LNCaP clone FGC (cell line): Measurements from ENCODE around the gene LRRC23.

ENCODE experiments used
- DNase-seq: peaks from one replicate; pipeline ENCODE4 v3.0.0-alpha.2; 2011; ENCODE audit warnings: low read depth
- H3K4me3 ChIP-seq: 2 replicates; pipeline ENCODE4 v1.5.1; 2011; ENCODE audit warnings: mild to moderate bottlenecking, low read depth, low read length, control low read depth
- TF ChIP-seq, protein P1 (sequence below): IDR thresholded peaks from 2 replicates; pipeline ENCODE4 v1.5.1; 2012; ENCODE audit warnings: mild to moderate bottlenecking; ENCODE audit not compliant: control insufficient read depth, insufficient read depth; ENCODE audit errors: extremely low read depth

Gene LRRC23

DNA sequence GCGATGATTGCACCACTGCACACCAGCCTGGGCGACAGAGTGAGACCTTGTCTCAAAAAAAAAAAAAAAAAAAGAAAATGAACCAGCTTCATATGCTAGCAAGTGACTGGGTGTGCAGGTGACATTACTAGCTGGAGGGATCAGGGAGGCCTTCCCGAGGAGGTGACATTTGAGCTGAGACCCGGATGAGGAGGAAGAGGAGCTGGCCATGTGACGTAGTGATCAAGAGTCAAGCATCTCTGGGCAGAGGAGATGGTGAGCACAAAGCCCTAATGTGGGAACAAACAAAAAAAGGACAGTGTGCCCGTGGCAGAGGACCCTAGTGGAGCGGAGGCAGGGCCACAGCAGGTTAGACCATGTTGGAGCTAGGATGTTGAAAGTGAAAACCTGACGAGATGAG, 43.0 kb downstream of the LRRC23 start:
- TF ChIP-seq, protein P1, sequence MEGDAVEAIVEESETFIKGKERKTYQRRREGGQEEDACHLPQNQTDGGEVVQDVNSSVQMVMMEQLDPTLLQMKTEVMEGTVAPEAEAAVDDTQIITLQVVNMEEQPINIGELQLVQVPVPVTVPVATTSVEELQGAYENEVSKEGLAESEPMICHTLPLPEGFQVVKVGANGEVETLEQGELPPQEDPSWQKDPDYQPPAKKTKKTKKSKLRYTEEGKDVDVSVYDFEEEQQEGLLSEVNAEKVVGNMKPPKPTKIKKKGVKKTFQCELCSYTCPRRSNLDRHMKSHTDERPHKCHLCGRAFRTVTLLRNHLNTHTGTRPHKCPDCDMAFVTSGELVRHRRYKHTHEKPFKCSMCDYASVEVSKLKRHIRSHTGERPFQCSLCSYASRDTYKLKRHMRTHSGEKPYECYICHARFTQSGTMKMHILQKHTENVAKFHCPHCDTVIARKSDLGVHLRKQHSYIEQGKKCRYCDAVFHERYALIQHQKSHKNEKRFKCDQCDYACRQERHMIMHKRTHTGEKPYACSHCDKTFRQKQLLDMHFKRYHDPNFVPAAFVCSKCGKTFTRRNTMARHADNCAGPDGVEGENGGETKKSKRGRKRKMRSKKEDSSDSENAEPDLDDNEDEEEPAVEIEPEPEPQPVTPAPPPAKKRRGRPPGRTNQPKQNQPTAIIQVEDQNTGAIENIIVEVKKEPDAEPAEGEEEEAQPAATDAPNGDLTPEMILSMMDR, result no peak
- no peak for DNase-seq
- no peak overlapping the region for H3K4me3 ChIP-seq

DNA sequence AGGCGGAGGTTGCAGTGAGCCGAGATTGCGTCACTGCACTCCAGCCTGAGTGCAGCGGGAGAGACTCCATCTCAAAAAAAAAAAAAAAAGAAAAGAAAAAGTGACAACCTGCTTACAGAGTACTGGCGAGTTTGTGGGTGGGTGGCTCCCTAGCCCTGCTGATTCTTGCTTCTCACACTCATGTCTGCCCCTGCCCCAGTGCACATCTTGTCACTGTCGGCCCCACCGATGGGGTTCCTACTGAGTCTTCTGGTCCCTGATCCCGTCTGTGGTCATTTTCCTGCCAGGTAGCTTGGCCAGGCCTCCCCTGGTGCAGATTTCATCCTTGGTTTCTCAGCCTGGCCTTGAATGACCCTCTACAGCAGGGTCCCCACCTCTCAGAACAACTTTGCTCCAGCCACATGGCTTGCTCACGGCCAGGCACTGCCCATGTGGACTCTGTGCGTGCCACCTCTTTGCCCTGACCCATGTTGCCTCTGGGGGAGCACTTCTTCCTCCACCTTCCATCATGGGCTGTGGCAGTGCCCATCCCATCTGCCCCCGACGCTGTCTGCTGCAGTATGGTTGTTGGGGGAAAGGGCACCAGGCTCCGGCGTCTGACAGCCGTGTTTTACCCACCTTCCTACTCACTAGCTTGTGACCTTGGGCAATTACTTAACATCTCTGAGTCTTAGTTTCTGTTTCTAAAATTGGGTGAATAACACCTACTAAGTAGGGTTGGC, 44.4 kb downstream of the LRRC23 start:
- DNase-seq, result no peak
- H3K4me3 ChIP-seq, result no peak overlapping the region
- TF ChIP-seq, protein P1, result no peak

DNA sequence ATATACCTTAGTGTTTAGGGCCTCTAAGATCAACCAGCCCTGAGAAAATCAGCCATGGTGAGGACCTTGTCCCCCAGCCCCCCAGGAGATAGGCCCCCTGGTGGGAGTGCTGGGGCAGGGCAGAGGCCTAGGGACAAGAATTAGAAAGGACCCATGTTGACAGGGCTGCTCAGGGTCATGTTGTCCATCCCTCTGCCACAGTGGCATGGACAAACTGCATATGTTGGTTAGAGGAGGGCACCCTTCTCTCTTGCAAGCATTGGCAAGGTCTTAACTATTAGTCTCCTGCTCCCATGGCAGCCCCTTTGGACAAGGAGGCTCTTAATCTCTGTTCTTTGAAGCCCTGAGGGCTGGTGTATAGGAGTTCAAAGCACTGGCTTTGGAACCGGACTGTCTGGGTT, 45.8 kb downstream of the LRRC23 start:
- DNase-seq, result no peak
- TF ChIP-seq, protein P1, result 0 out of 2 replicates have a peak, but pooled peaks have one; percentile 8
- H3K4me3 ChIP-seq, result no peak overlapping the region

DNA sequence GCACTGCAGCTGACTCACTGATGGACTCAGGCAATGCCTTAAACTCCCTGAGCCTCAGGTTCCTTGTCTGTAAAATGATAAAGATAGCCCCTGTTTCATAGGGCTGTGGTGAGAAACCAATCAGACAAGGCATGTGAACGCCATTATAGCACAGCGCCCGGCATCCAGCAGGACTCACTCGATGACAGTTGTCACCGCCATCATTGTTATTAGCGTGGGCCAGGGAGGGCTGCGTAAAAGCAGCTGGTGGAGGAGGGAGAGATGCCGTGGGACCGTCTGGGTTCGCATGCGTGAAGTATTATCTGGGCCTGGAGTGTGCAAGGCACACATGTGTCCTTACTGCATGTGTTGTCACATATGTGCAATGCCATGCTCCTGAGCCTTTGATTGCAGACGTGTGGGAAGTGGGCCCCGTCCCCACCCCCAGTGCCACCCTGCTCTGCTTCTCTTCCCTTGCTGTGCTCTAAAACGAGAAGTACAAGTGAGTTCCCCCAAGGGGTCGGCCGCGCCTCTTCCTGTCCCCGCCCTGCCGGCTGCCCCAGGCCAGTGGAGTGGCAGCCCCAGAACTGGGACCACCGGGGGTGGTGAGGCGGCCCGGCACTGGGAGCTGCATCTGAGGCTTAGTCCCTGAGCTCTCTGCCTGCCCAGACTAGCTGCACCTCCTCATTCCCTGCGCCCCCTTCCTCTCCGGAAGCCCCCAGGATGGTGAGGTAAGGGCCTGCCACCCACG, 46.4 kb downstream of the LRRC23 start, which contains the start of gene PTPN6:
TSS of gene PTPN6 (plus strand) at position 546 of the 730 bp plus-strand sequence. CDS start at position 703, 157 bp downstream.
- DNase-seq, result no peak
- no peak within 1 kb of the TSS for H3K4me3 ChIP-seq

DNA sequence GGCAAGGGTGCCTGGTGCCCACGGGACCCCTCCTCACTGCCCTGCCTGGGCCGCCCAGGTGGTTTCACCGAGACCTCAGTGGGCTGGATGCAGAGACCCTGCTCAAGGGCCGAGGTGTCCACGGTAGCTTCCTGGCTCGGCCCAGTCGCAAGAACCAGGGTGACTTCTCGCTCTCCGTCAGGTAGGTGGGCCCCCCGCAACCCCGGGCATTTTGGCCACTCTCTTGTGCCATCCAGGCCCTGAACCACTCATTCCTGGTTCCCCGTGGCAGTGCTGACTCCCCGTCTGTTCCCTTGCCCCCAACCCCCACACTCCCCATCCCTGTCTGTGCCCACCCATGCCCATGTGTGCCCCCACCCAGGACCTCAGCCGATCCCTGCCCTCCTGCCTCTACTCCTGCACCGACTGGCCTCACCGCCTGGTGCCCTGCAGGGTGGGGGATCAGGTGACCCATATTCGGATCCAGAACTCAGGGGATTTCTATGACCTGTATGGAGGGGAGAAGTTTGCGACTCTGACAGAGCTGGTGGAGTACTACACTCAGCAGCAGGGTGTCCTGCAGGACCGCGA, 47.0 kb downstream of the LRRC23 start:
- TF ChIP-seq, protein P1, result no peak
- DNase-seq, result no peak
- H3K4me3 ChIP-seq, result no peak overlapping the region

More for the DNA sequence above, 46.4 kb downstream of the LRRC23 start, which contains the start of gene PTPN6:
- TF ChIP-seq, protein P1, result no peak

DNA sequence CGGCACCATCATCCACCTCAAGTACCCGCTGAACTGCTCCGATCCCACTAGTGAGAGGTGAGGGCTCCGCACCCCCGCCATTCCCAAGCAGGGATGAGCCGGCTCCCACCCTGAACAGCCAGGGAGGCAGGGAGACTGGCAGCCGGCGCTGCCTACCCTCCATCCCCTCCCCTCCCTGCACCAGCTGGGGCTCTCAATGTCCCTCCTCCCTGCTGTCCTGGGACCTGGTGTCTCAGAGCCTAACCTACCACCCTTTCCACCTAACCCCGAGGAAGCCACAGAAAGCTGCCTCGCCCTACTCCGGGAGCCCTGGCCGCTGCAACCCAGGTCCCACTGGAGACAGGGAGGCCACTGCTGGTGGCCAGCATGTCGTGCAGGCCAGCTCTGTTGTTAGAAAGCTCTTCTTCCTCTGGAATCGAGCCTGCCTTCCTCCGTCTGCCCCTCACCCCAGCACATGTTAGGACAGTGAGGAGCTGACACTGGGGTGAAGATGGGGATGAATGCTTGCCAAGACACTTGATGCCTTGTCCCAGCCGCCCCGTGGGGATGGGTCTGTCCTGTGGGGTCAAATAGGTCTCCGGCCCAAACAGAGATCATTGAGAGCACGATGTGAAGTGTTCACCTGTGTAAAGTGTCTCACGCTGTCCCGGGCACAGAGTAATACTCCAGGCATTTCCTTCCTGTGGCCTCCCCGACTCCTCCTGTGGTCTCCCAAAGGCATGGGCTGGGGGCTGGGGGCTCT, 47.7 kb downstream of the LRRC23 start:
- TF ChIP-seq, protein P1, result no peak
- H3K4me3 ChIP-seq, result no peak overlapping the region
- no peak for DNase-seq
